H9 (cell line): ENCODE measurements around the gene STK25. TPM values are rescaled to one million over a fixed set of nuclear protein-coding genes. Genes with fewer than 3 reads are reported as not detected.

Experiments used
- DNase-seq: peaks from one replicate; pipeline ENCODE4 v3.0.0-alpha.2; 2017
- H2AFZ ChIP-seq: one replicate; pipeline ENCODE4 v1.6.1; 2013; ENCODE audit warnings: mild to moderate bottlenecking, low read length, control low read depth, moderate library complexity
- H2AK5ac ChIP-seq: 2 replicates; pipeline ENCODE4 v1.6.1; 2013; ENCODE audit warnings: low read length, control low read depth, mixed read lengths; ENCODE audit not compliant: insufficient read length
- H2BK120ac ChIP-seq: one replicate; pipeline ENCODE4 v1.6.1; 2013; ENCODE audit warnings: low read depth, mild to moderate bottlenecking, low read length, control low read depth, inconsistent platforms; ENCODE audit not compliant: poor library complexity, severe bottlenecking
- H2BK12ac ChIP-seq: 2 replicates; pipeline ENCODE4 v1.6.1; 2013; ENCODE audit warnings: low read length, control low read depth, mixed read lengths, low read depth; ENCODE audit not compliant: insufficient read length
- H2BK15ac ChIP-seq: 2 replicates; pipeline ENCODE4 v1.6.1; 2013; ENCODE audit warnings: low read depth, low read length, control low read depth
- H2BK20ac ChIP-seq: one replicate; pipeline ENCODE4 v1.6.1; 2013; ENCODE audit warnings: low read depth, mild to moderate bottlenecking, low read length, control low read depth, inconsistent platforms; ENCODE audit not compliant: poor library complexity, severe bottlenecking
- H2BK5ac ChIP-seq: 2 replicates; pipeline ENCODE4 v1.6.1; 2013; ENCODE audit warnings: low read length, control low read depth, mixed read lengths; ENCODE audit not compliant: insufficient read length
- H3K14ac ChIP-seq: 2 replicates; pipeline ENCODE4 v1.6.1; 2013; ENCODE audit warnings: low read length, control low read depth; ENCODE audit not compliant: insufficient read depth
- H3K18ac ChIP-seq: 2 replicates; pipeline ENCODE4 v1.6.1; 2013; ENCODE audit warnings: low read depth, mild to moderate bottlenecking, mixed read lengths, low read length, control low read depth; ENCODE audit not compliant: insufficient read length
- H3K23ac ChIP-seq: 2 replicates; pipeline ENCODE4 v1.6.1; 2013; ENCODE audit warnings: low read length, control low read depth, mixed read lengths, low read depth; ENCODE audit not compliant: insufficient read length
- H3K23me2 ChIP-seq: 2 replicates; pipeline ENCODE4 v1.6.1; 2013; ENCODE audit warnings: low read depth, mild to moderate bottlenecking, mixed read lengths, low read length, control low read depth; ENCODE audit not compliant: insufficient read length, poor library complexity, severe bottlenecking
- H3K27ac ChIP-seq: 2 replicates; pipeline ENCODE4 v1.5.1; 2013; ENCODE audit warnings: low read length, control low read depth, mixed read lengths, low read depth; ENCODE audit not compliant: insufficient read length
- H3K27me3 ChIP-seq: 2 replicates; pipeline ENCODE4 v1.6.1; 2013; ENCODE audit warnings: low read length, control low read depth, inconsistent platforms; ENCODE audit not compliant: insufficient read depth
- H3K4ac ChIP-seq: 2 replicates; pipeline ENCODE4 v1.6.1; 2013; ENCODE audit warnings: low read depth, mild to moderate bottlenecking, control low read depth, inconsistent platforms, low read length, moderate library complexity
- H3K4me1 ChIP-seq: 2 replicates; pipeline ENCODE4 v1.6.1; 2013; ENCODE audit warnings: low read length, control low read depth, inconsistent platforms; ENCODE audit not compliant: insufficient read depth
- H3K4me2 ChIP-seq: 2 replicates; pipeline ENCODE4 v1.6.1; 2013; ENCODE audit warnings: low read length, control low read depth, mixed read lengths; ENCODE audit not compliant: insufficient read length, insufficient read depth
- H3K56ac ChIP-seq: 2 replicates; pipeline ENCODE4 v1.6.1; 2013; ENCODE audit warnings: low read depth, mild to moderate bottlenecking, mixed read lengths, low read length, control low read depth; ENCODE audit not compliant: insufficient read length
- H3K79me1 ChIP-seq: 2 replicates; pipeline ENCODE4 v1.6.1; 2013; ENCODE audit warnings: low read depth, mild to moderate bottlenecking, moderate library complexity, low read length, control low read depth, inconsistent platforms; ENCODE audit not compliant: insufficient read depth, poor library complexity, severe bottlenecking
- H3K79me2 ChIP-seq: 2 replicates; pipeline ENCODE4 v1.6.1; 2013; ENCODE audit warnings: low read length, control low read depth, inconsistent platforms; ENCODE audit not compliant: insufficient read depth
- H3K9ac ChIP-seq: 2 replicates; pipeline ENCODE4 v1.6.1; 2013; ENCODE audit warnings: low read length, control low read depth, mixed read lengths; ENCODE audit not compliant: insufficient read length; ENCODE audit errors: extremely low read depth
- H3K9me3 ChIP-seq: one replicate; pipeline ENCODE4 v1.6.1; 2013; ENCODE audit warnings: low read depth, low read length, inconsistent platforms; ENCODE audit not compliant: control insufficient read depth
- H3T11ph ChIP-seq: one replicate; pipeline ENCODE4 v1.6.1; 2013; ENCODE audit warnings: mild to moderate bottlenecking, low read length, control low read depth, inconsistent platforms
- H4K20me1 ChIP-seq: one replicate; pipeline ENCODE4 v1.6.1; 2013; ENCODE audit not compliant: control insufficient read depth, insufficient read length, insufficient read depth
- H4K5ac ChIP-seq: 2 replicates; pipeline ENCODE4 v1.6.1; 2013; ENCODE audit warnings: low read depth, mild to moderate bottlenecking, mixed read lengths, low read length, control low read depth; ENCODE audit not compliant: insufficient read length
- H4K8ac ChIP-seq: replicated peaks from 2 replicates; pipeline ENCODE4 v1.6.1; 2013; ENCODE audit warnings: low read length, control low read depth, mixed read lengths, low read depth; ENCODE audit not compliant: insufficient read length
- H4K91ac ChIP-seq: 2 replicates; pipeline ENCODE4 v1.6.1; 2013; ENCODE audit warnings: low read depth, mild to moderate bottlenecking, moderate library complexity, mixed read lengths, low read length, control low read depth; ENCODE audit not compliant: insufficient read length
- H3K27ac Mint-ChIP-seq, 3 experiments: 2 replicates in 2 of 3; 3 replicates in 1 of 3; pipeline ENCODE4 v1.8.0; 2020 to 2021; ENCODE audit warnings: mixed read lengths in 3 of 3, mild to moderate bottlenecking in 1 of 3, moderate library complexity in 1 of 3
- H3K27me3 Mint-ChIP-seq: 2 replicates; pipeline ENCODE4 v1.8.0; 2021; ENCODE audit warnings: low read depth, mild to moderate bottlenecking, moderate library complexity, mixed read lengths
- H3K36me3 Mint-ChIP-seq, 3 experiments: 2 replicates in 2 of 3; 3 replicates in 1 of 3; pipeline ENCODE4 v1.8.0; 2020 to 2021; ENCODE audit warnings: low read depth in 3 of 3, mixed read lengths in 3 of 3; ENCODE audit not compliant: insufficient read depth in 1 of 3
- H3K4me1 Mint-ChIP-seq, 2 experiments: 2 replicates each; pipeline ENCODE4 v1.8.0; 2020; ENCODE audit warnings: mixed read lengths in 2 of 2
- H3K4me3 Mint-ChIP-seq, 2 experiments: 2 replicates in 1 of 2; 3 replicates in 1 of 2; pipeline ENCODE4 v1.8.0; 2020 to 2021; ENCODE audit warnings: mild to moderate bottlenecking in 2 of 2, mixed read lengths in 2 of 2, moderate library complexity in 1 of 2
- H3K9me3 Mint-ChIP-seq, 2 experiments: 2 replicates in 1 of 2; 3 replicates in 1 of 2; pipeline ENCODE4 v1.8.0; 2020; ENCODE audit warnings: mild to moderate bottlenecking in 2 of 2, mixed read lengths in 2 of 2, moderate library complexity in 1 of 2
- CTCF ChIP-seq: fragments of 200-600 bp; sonication (generic); conservative IDR thresholded peaks from 3 replicates; pipeline ENCODE4 v1.8.0; 2021; ENCODE audit warnings: antibody characterized with exemption, mild to moderate bottlenecking
- WGBS: extraction: QIAGEN DNeasy Blood & Tissue Kit; methylation state at CpG from one replicate; pipeline ENCODE4 v1.1.7; 2013; ENCODE audit warnings: missing lambda C conversion rate, low lambda C conversion rate, mixed read lengths; ENCODE audit not compliant: insufficient read length; ENCODE audit errors: extremely low coverage; 5-methylcytosine and 5-hydroxymethylcytosine counted together
- total RNA-seq: library from RNA; stranded (reverse); gene quantifications from 2 replicates; pipeline ENCODE4 v1.2.1, GENCODE V29; 2021

The STK25 gene
- total RNA-seq, 1 experiment from 2014 or later: 189 TPM

- Histone ChIP-seq H3K18ac (no peak overlapping the region), H2BK12ac (no peak overlapping the region), H3K23ac (no peak overlapping the region), H3K79me2 (no peaks in the 10 kb centered on the region), H4K5ac (no peak overlapping the region), H3K4me2 (no peak overlapping the region), H3K27ac (no peak overlapping the region), H3K23me2 (no peaks in the 10 kb centered on the region), H3K4ac (no peak overlapping the region), H2BK15ac (no peak overlapping the region), H3K4me1 (no peaks in the 10 kb centered on the region), H2BK120ac (no peak overlapping the region), H2BK20ac (no peak overlapping the region), H4K8ac (no peak overlapping the region), H2AK5ac (no peak overlapping the region), H3K9ac (no peak overlapping the region), H2AFZ (no peak overlapping the region), H3K27me3 (no peaks in the 10 kb centered on the region), H3K56ac (no peak overlapping the region), H3K9me3 (no peaks in the 10 kb centered on the region), H4K20me1 (no peaks in the 10 kb centered on the region), H3K79me1 (no peaks in the 10 kb centered on the region), H2BK5ac (no peak overlapping the region), H3K14ac (no peak overlapping the region), H4K91ac (no peak overlapping the region), H3T11ph (no peak overlapping the region)
- H3K36me3 Mint-ChIP-seq: peaks cover 16 to 40% (median 33%) of the 10 kb centered on the region in 3 experiments; a peak in 6 of 7 replicates
- H3K4me3 Mint-ChIP-seq: no peak overlapping the region
- peaks cover 2 to 3% of the 10 kb centered on the region in 2 experiments; a peak in 2 of 4 replicates for H3K4me1 Mint-ChIP-seq
- H3K27ac Mint-ChIP-seq: peak overlapping the region in 1 of 3 experiments; percentile 11; a peak in 1 of 7 replicates
- WGBS: no CpG with 5 or more reads among the region's 7 CpGs
- H3K9me3 Mint-ChIP-seq: no peaks in the 10 kb centered on the region
- no peak for TF ChIP-seq CTCF
- peaks cover 5% of the 10 kb centered on the region for H3K27me3 Mint-ChIP-seq
- DNase-seq: no peak
Measured at GRCh38 chr2:241492174-241492565, 16.2 kb downstream of the STK25 start.
